ENCODE results near the gene SYT17. TPM values are rescaled to one million over a fixed set of nuclear protein-coding genes. Genes with fewer than 3 reads are reported as not detected.

The SYT17 gene
- total RNA-seq, 1 experiment from 2014 or later = 4.2 TPM

- H3K4me1 ChIP-seq = no peaks in the 10 kb centered on the region
- ChIA-PET POLR2A (no interaction called here), CTCF (no interaction called here)
- no peaks in the 10 kb centered on the region for H3K9me3 ChIP-seq
- TF ChIP-seq, protein P1, sequence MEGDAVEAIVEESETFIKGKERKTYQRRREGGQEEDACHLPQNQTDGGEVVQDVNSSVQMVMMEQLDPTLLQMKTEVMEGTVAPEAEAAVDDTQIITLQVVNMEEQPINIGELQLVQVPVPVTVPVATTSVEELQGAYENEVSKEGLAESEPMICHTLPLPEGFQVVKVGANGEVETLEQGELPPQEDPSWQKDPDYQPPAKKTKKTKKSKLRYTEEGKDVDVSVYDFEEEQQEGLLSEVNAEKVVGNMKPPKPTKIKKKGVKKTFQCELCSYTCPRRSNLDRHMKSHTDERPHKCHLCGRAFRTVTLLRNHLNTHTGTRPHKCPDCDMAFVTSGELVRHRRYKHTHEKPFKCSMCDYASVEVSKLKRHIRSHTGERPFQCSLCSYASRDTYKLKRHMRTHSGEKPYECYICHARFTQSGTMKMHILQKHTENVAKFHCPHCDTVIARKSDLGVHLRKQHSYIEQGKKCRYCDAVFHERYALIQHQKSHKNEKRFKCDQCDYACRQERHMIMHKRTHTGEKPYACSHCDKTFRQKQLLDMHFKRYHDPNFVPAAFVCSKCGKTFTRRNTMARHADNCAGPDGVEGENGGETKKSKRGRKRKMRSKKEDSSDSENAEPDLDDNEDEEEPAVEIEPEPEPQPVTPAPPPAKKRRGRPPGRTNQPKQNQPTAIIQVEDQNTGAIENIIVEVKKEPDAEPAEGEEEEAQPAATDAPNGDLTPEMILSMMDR (IDR thresholded peaks at IDR 0.05; ENCODE audit: insufficient read depth in 1 of 2, low read depth in 1 of 2, low read length in 1 of 2, severe bottlenecking in 1 of 2, unreplicated experiment in 1 of 2) = no peak
- DNase-seq = no peak
- Mint-ChIP-seq H3K36me3 (ENCODE audit: insufficient read depth, unreplicated experiment) (no peaks in the 10 kb centered on the region), H3K27ac (ENCODE audit: unreplicated experiment) (no peak overlapping the region), H3K4me3 (ENCODE audit: unreplicated experiment) (no peak overlapping the region), H3K4me1 (ENCODE audit: low read depth, unreplicated experiment) (no peaks in the 10 kb centered on the region), H3K9me3 (ENCODE audit: unreplicated experiment) (peaks cover 2% of the 10 kb centered on the region), H3K27me3 (ENCODE audit: insufficient read depth, unreplicated experiment) (peaks cover 6% of the 10 kb centered on the region)
- no peaks in the 10 kb centered on the region; the same call in 1 of the 2 replicates for H3K27me3 ChIP-seq (replicated peaks; ENCODE audit: control insufficient read depth, insufficient read depth, low read length)
- no peaks in the 10 kb centered on the region for H3K36me3 ChIP-seq (ENCODE audit: control insufficient read depth, insufficient read depth, low read length)
- no peak overlapping the region for H3K4me3 ChIP-seq (ENCODE audit: low read depth, low read length)
- intact Hi-C loops (cut with micrococcal nuclease; ENCODE audit: unreplicated experiment) = no loop called here
- BruUV-seq (replicated peaks) = no TSS peak
Measured at GRCh38 chr16:19274165-19274797, 106.2 kb downstream of the SYT17 start.

DNA sequence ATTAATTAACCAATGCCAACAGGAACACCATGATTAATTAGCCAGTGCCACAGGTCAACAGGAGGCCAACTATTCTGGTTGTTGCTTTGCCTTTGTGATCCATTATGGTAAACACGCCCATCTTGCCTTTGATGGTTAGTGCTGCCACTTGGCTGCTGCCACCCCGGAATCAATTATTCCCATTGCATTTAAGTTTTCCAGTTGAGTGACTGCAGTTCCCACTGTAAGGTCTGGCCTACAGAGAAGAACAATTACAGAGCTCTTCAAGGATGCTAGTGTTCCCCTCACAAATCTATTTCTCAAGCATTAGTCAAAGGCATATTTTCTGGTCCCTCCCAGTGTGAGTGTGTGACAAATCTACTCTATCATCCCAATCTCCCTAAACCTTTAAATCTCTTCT, 110.4 kb downstream of the SYT17 start:
- Histone ChIP-seq H3K4me3 (ENCODE audit: low read depth, low read length) (no peak overlapping the region), H3K4me1 (no peaks in the 10 kb centered on the region), H3K36me3 (ENCODE audit: control insufficient read depth, insufficient read depth, low read length) (no peaks in the 10 kb centered on the region), H3K9me3 (no peaks in the 10 kb centered on the region), H3K27me3 (replicated peaks; ENCODE audit: control insufficient read depth, insufficient read depth, low read length) (no peaks in the 10 kb centered on the region; the same call in 1 of the 2 replicates)
- Mint-ChIP-seq H3K4me1 (ENCODE audit: low read depth, unreplicated experiment) (no peaks in the 10 kb centered on the region), H3K27me3 (ENCODE audit: insufficient read depth, unreplicated experiment) (no peaks in the 10 kb centered on the region), H3K9me3 (ENCODE audit: unreplicated experiment) (no peaks in the 10 kb centered on the region), H3K4me3 (ENCODE audit: unreplicated experiment) (no peak overlapping the region), H3K27ac (ENCODE audit: unreplicated experiment) (no peak overlapping the region), H3K36me3 (ENCODE audit: insufficient read depth, unreplicated experiment) (no peaks in the 10 kb centered on the region)
- DNase-seq = no peak
- intact Hi-C loops (cut with micrococcal nuclease; ENCODE audit: unreplicated experiment) = no loop called here
- CTCF ChIA-PET = no interaction called here
- POLR2A ChIA-PET = no interaction called here
- TF ChIP-seq, protein P1 (IDR thresholded peaks at IDR 0.05; ENCODE audit: insufficient read depth in 1 of 2, low read depth in 1 of 2, low read length in 1 of 2, severe bottlenecking in 1 of 2, unreplicated experiment in 1 of 2) = no peak
- BruUV-seq (replicated peaks) = no TSS peak

- Mint-ChIP-seq H3K9me3 (ENCODE audit: unreplicated experiment) (no peaks in the 10 kb centered on the region), H3K36me3 (ENCODE audit: insufficient read depth, unreplicated experiment) (no peaks in the 10 kb centered on the region), H3K27me3 (ENCODE audit: insufficient read depth, unreplicated experiment) (no peaks in the 10 kb centered on the region), H3K4me3 (ENCODE audit: unreplicated experiment) (no peak overlapping the region), H3K4me1 (ENCODE audit: low read depth, unreplicated experiment) (no peaks in the 10 kb centered on the region), H3K27ac (ENCODE audit: unreplicated experiment) (no peak overlapping the region)
- TF ChIP-seq, protein P1 (IDR thresholded peaks at IDR 0.05; ENCODE audit: insufficient read depth in 1 of 2, low read depth in 1 of 2, low read length in 1 of 2, severe bottlenecking in 1 of 2, unreplicated experiment in 1 of 2) = no peak
- CTCF ChIA-PET = no interaction called here
- H3K36me3 ChIP-seq (ENCODE audit: control insufficient read depth, insufficient read depth, low read length) = no peaks in the 10 kb centered on the region
- no TSS peak for BruUV-seq (replicated peaks)
- POLR2A ChIA-PET = no interaction called here
- H3K9me3 ChIP-seq = no peaks in the 10 kb centered on the region
- H3K27me3 ChIP-seq (replicated peaks; ENCODE audit: control insufficient read depth, insufficient read depth, low read length) = no peaks in the 10 kb centered on the region
- intact Hi-C loops (cut with micrococcal nuclease; ENCODE audit: unreplicated experiment) = no loop called here
- no peaks in the 10 kb centered on the region for H3K4me1 ChIP-seq
- DNase-seq = no peak
- H3K4me3 ChIP-seq (ENCODE audit: low read depth, low read length) = no peak overlapping the region
Measured at GRCh38 chr16:19281246-19281645, 113.2 kb downstream of the SYT17 start.
